ENCODE data around the gene SLC35F4. TPM values are rescaled to one million over a fixed set of nuclear protein-coding genes. Genes with fewer than 3 reads are reported as not detected.

SLC35F4 gene
- total and polyA plus RNA-seq, 2 donors (not counting 3 experiments of a cell fraction or from before 2014, with no cell fraction given): not detected

GRCh38 chr14:57796556-57796955 is 69.3 kb downstream of the SLC35F4 start:
- H3K4me2 ChIP-seq (ENCODE audit: insufficient read depth, low read length): no peak overlapping the region
- intact Hi-C loops (cut with micrococcal nuclease) (no loop called here), dilution Hi-C loops (cut with MboI; ENCODE audit: extremely low pct_ligation_motif_present, low sequenced_read_pairs) (no loop called here)
- no peak for TF ChIP-seq FOS (IDR thresholded peaks at IDR 0.05; ENCODE audit: borderline replicate concordance, insufficient read depth, low read length)
- no peak for TF ChIP-seq CTCF (IDR thresholded peaks at IDR 0.05; ENCODE audit: extremely low read depth in 1 of 2, insufficient read depth in 1 of 2, low read depth in 1 of 2, low read length in 2 of 2)
- no peak for TF ChIP-seq POLR2A (IDR thresholded peaks at IDR 0.05; ENCODE audit: low read depth, low read length)
- TF ChIP-seq MYC (IDR thresholded peaks at IDR 0.05; ENCODE audit: low read depth, low read length): no peak
- TF ChIP-seq JUN (IDR thresholded peaks at IDR 0.05; ENCODE audit: borderline replicate concordance, insufficient read depth, insufficient read length, low read depth): no peak
- TF ChIP-seq GATA2 (IDR thresholded peaks at IDR 0.05; ENCODE audit: insufficient read depth, insufficient read length, low read depth, low read length): no peak
- H2AFZ ChIP-seq (ENCODE audit: low read depth, low read length): no peak overlapping the region
- H3K9me1 ChIP-seq (replicated peaks; ENCODE audit: control insufficient read depth, extremely low read depth, insufficient read depth, low read length): no peaks in the 10 kb centered on the region
- no peak for DNase-seq (ENCODE audit: low read depth, low spot score)
- FAIRE-seq: no peak
- H4K20me1 ChIP-seq (replicated peaks; ENCODE audit: control insufficient read depth, extremely low read depth, insufficient read depth, low read length): no peaks in the 10 kb centered on the region
- no peaks in the 10 kb centered on the region for H3K36me3 ChIP-seq (ENCODE audit: control insufficient read depth in 2 of 2, extremely low read depth in 1 of 2, insufficient read depth in 2 of 2, low read length in 2 of 2)
- H3K4me1 ChIP-seq (ENCODE audit: control insufficient read depth, extremely low read depth, insufficient read depth, low read length): no peaks in the 10 kb centered on the region
- H3K27ac ChIP-seq (ENCODE audit: insufficient read depth, low read depth, low read length): no peak overlapping the region
- ChIA-PET POLR2A (no interaction called here), CTCF (interaction anchor here (1.4 kb wide), 1 partner anchor 10 kb away, joined by 3 read pairs; no protein-coding TSS in a partner anchor)
- no peaks in the 10 kb centered on the region for H3K27me3 ChIP-seq (ENCODE audit: control insufficient read depth in 2 of 2, insufficient read depth in 2 of 2, low read length in 2 of 2)
- H3K9me3 ChIP-seq (replicated peaks; ENCODE audit: control insufficient read depth, insufficient read depth, low read length): no peaks in the 10 kb centered on the region
- H3K4me3 ChIP-seq (replicated peaks in 1 of 3; ENCODE audit: insufficient read depth in 1 of 3, low read depth in 1 of 3, low read length in 3 of 3): no peak overlapping the region
- H3K9ac ChIP-seq (replicated peaks; ENCODE audit: extremely low read depth, insufficient read depth, low read length): no peak overlapping the region
- H3K79me2 ChIP-seq (ENCODE audit: control insufficient read depth, insufficient read depth, low read length): no peaks in the 10 kb centered on the region
- BruUV-seq (replicated peaks): no TSS peak

- H2AFZ ChIP-seq (ENCODE audit: low read depth, low read length): no peak overlapping the region
- CTCF ChIA-PET: no interaction called here
- no peak overlapping the region for H3K9ac ChIP-seq (replicated peaks; ENCODE audit: extremely low read depth, insufficient read depth, low read length)
- intact Hi-C loops (cut with micrococcal nuclease) (no loop called here), dilution Hi-C loops (cut with MboI; ENCODE audit: extremely low pct_ligation_motif_present, low sequenced_read_pairs) (no loop called here)
- H4K20me1 ChIP-seq (replicated peaks; ENCODE audit: control insufficient read depth, extremely low read depth, insufficient read depth, low read length): no peaks in the 10 kb centered on the region
- no peak overlapping the region for H3K4me3 ChIP-seq (replicated peaks in 1 of 3; ENCODE audit: insufficient read depth in 1 of 3, low read depth in 1 of 3, low read length in 3 of 3)
- no peak for DNase-seq (ENCODE audit: low read depth, low spot score)
- no peak for TF ChIP-seq JUN (IDR thresholded peaks at IDR 0.05; ENCODE audit: borderline replicate concordance, insufficient read depth, insufficient read length, low read depth)
- no peak for TF ChIP-seq FOS (IDR thresholded peaks at IDR 0.05; ENCODE audit: borderline replicate concordance, insufficient read depth, low read length)
- TF ChIP-seq CTCF (IDR thresholded peaks at IDR 0.05; ENCODE audit: extremely low read depth in 1 of 2, insufficient read depth in 1 of 2, low read depth in 1 of 2, low read length in 2 of 2): no peak
- TF ChIP-seq MYC (IDR thresholded peaks at IDR 0.05; ENCODE audit: low read depth, low read length): no peak
- TF ChIP-seq GATA2 (IDR thresholded peaks at IDR 0.05; ENCODE audit: insufficient read depth, insufficient read length, low read depth, low read length): no peak
- TF ChIP-seq POLR2AphosphoS5 (IDR thresholded peaks at IDR 0.05; ENCODE audit: insufficient read depth, low read depth, low read length): no peak
- TF ChIP-seq EZH2 (IDR thresholded peaks at IDR 0.05; ENCODE audit: borderline replicate concordance, low read depth, low read length, severe bottlenecking): no peak
- TF ChIP-seq POLR2A (IDR thresholded peaks at IDR 0.05; ENCODE audit: low read depth, low read length): no peak
- TF ChIP-seq, protein P1, sequence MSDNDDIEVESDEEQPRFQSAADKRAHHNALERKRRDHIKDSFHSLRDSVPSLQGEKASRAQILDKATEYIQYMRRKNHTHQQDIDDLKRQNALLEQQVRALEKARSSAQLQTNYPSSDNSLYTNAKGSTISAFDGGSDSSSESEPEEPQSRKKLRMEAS (IDR thresholded peaks at IDR 0.05; ENCODE audit: insufficient read depth, insufficient read length): no peak
- no peak overlapping the region for H3K27ac ChIP-seq (ENCODE audit: insufficient read depth, low read depth, low read length)
- H3K9me1 ChIP-seq (replicated peaks; ENCODE audit: control insufficient read depth, extremely low read depth, insufficient read depth, low read length): no peaks in the 10 kb centered on the region
- POLR2A ChIA-PET: no interaction called here
- no peaks in the 10 kb centered on the region for H3K27me3 ChIP-seq (ENCODE audit: control insufficient read depth in 2 of 2, insufficient read depth in 2 of 2, low read length in 2 of 2)
- BruUV-seq (replicated peaks): no TSS peak
- no peaks in the 10 kb centered on the region for H3K4me1 ChIP-seq (ENCODE audit: control insufficient read depth, extremely low read depth, insufficient read depth, low read length)
- H3K36me3 ChIP-seq (ENCODE audit: control insufficient read depth in 2 of 2, extremely low read depth in 1 of 2, insufficient read depth in 2 of 2, low read length in 2 of 2): no peaks in the 10 kb centered on the region
- H3K9me3 ChIP-seq (replicated peaks; ENCODE audit: control insufficient read depth, insufficient read depth, low read length): no peaks in the 10 kb centered on the region
- H3K4me2 ChIP-seq (ENCODE audit: insufficient read depth, low read length): no peak overlapping the region
- FAIRE-seq: no peak
- no peaks in the 10 kb centered on the region for H3K79me2 ChIP-seq (ENCODE audit: control insufficient read depth, insufficient read depth, low read length)
Measured at GRCh38 chr14:57785058-57785457, 80.8 kb downstream of the SLC35F4 start.

Measured in endothelial cell of umbilical vein (primary cell).